SK-N-SH treated with all-trans-retinoic acid at 6 μM for 48 hours (cell line): ENCODE data around the gene IL18.

Source experiments
- ATAC-seq: fragments of 200-7000 bp; cut with Tn5 transposase; 3 replicates; pipeline ENCODE4 v1.9.1; 2020; ENCODE audit warnings: mild to moderate bottlenecking, moderate library complexity
- ARNTL ChIP-seq: fragments of 450-650 bp; formaldehyde crosslinking; IDR thresholded peaks from 2 replicates; pipeline ENCODE4 v1.5.0; 2020; ENCODE audit warnings: low read depth, mild to moderate bottlenecking, moderate library complexity, borderline replicate concordance
- BACH2 ChIP-seq: fragments of 250-450 bp; sonication (Bioruptor Pico); IDR thresholded peaks from 2 replicates; pipeline ENCODE4 v1.9.0; 2021; ENCODE audit warnings: mild to moderate bottlenecking, borderline replicate concordance
- CREB5 ChIP-seq: fragments of 250-450 bp; sonication (Bioruptor Pico); IDR thresholded peaks from 2 replicates; pipeline ENCODE4 v1.5.1; 2020; ENCODE audit warnings: low read depth, mild to moderate bottlenecking, moderate library complexity
- CSDC2 ChIP-seq: fragments of 250-450 bp; sonication (Bioruptor Pico); IDR thresholded peaks from 2 replicates; pipeline ENCODE4 v1.5.0; 2020; ENCODE audit warnings: mild to moderate bottlenecking, moderate library complexity
- ESRRG ChIP-seq: fragments of 250-450 bp; sonication (Bioruptor Pico); IDR thresholded peaks from 2 replicates; pipeline ENCODE4 v1.6.1; 2021; ENCODE audit warnings: mild to moderate bottlenecking
- GLIS3 ChIP-seq: fragments of 250-450 bp; sonication (Bioruptor Pico); IDR thresholded peaks from 2 replicates; pipeline ENCODE4 v1.5.0; 2020; ENCODE audit warnings: mild to moderate bottlenecking, moderate library complexity
- ISL1 ChIP-seq: fragments of 250-450 bp; sonication (Bioruptor Pico); IDR thresholded peaks from 2 replicates; pipeline ENCODE4 v2.1.2; 2022; ENCODE audit warnings: mild to moderate bottlenecking, moderate library complexity
- OSR1 ChIP-seq: fragments of 250-450 bp; sonication (Bioruptor Pico); IDR thresholded peaks from 2 replicates; pipeline ENCODE4 v1.8.0; 2022; ENCODE audit warnings: moderate library complexity, mild to moderate bottlenecking, inconsistent platforms
- PATZ1 ChIP-seq: fragments of 250-450 bp; sonication (Bioruptor Pico); IDR thresholded peaks from 2 replicates; pipeline ENCODE4 v1.8.0; 2020; ENCODE audit warnings: mild to moderate bottlenecking, moderate library complexity, borderline replicate concordance
- POU6F1 ChIP-seq: fragments of 250-450 bp; sonication (Bioruptor Pico); IDR thresholded peaks from 2 replicates; pipeline ENCODE4 v1.8.0; 2021; ENCODE audit warnings: low read depth, mild to moderate bottlenecking, moderate library complexity, borderline replicate concordance
- SNAI2 ChIP-seq: fragments of 250-450 bp; sonication (Bioruptor Pico); IDR thresholded peaks from 2 replicates; pipeline ENCODE4 v1.5.0; 2020; ENCODE audit warnings: mild to moderate bottlenecking, moderate library complexity
- TCF4 ChIP-seq: fragments of 250-450 bp; sonication (Bioruptor Pico); IDR thresholded peaks from 2 replicates; pipeline ENCODE4 v1.8.0; 2021; ENCODE audit warnings: mild to moderate bottlenecking, moderate library complexity, borderline replicate concordance
- ZC3H10 ChIP-seq: fragments of 250-450 bp; sonication (Bioruptor Pico); IDR thresholded peaks from 2 replicates; pipeline ENCODE4 v1.5.1; 2021; ENCODE audit warnings: mild to moderate bottlenecking, moderate library complexity
- ZFP3 ChIP-seq: fragments of 250-450 bp; sonication (Bioruptor Pico); IDR thresholded peaks from 2 replicates; pipeline ENCODE4 v1.5.0; 2020; ENCODE audit warnings: mild to moderate bottlenecking, moderate library complexity
- ZFP30 ChIP-seq: fragments of 450-650 bp; formaldehyde crosslinking; IDR thresholded peaks from 2 replicates; pipeline ENCODE4 v1.5.0; 2022; ENCODE audit warnings: mild to moderate bottlenecking, moderate library complexity
- ZNF565 ChIP-seq: fragments of 450-650 bp; formaldehyde crosslinking; conservative IDR thresholded peaks from 2 replicates; pipeline ENCODE4 v1.5.0; 2020; ENCODE audit warnings: low read depth, mild to moderate bottlenecking, moderate library complexity
- ZNF8 ChIP-seq: fragments of 450-650 bp; formaldehyde crosslinking; IDR thresholded peaks from 2 replicates; pipeline ENCODE4 v1.5.0; 2020; ENCODE audit warnings: mild to moderate bottlenecking, moderate library complexity

The IL18 gene

GRCh38 chr11:112128483-112129121 lies 35.3 kb downstream of the IL18 start:
- TF ChIP-seq PATZ1 (peak; percentile 61; the same call in 1 of the 2 replicates), POU6F1 (CRISPR knock-in tag) (no peak), SNAI2 (CRISPR knock-in tag) (no peak), ZNF8 (CRISPR knock-in tag) (no peak), ISL1 (CRISPR knock-in tag) (peak; percentile 85), CSDC2 (CRISPR knock-in tag) (no peak), ZFP3 (0 out of 2 replicates have a peak, but pooled peaks have one; percentile 3)
- ATAC-seq, result peak; percentile 96

- TF ChIP-seq PATZ1 (no peak), POU6F1 (CRISPR knock-in tag) (no peak), CREB5 (CRISPR knock-in tag) (no peak), ISL1 (CRISPR knock-in tag) (no peak), ZC3H10 (no peak), ARNTL (CRISPR knock-in tag) (no peak), ZNF8 (CRISPR knock-in tag) (no peak), GLIS3 (CRISPR knock-in tag) (no peak), OSR1 (CRISPR knock-in tag) (no peak), BACH2 (no peak), ESRRG (CRISPR knock-in tag) (no peak), TCF4 (no peak), ZFP30 (CRISPR knock-in tag) (no peak), SNAI2 (CRISPR knock-in tag) (no peak)
- no peak for ATAC-seq
These were observed 36.8 kb downstream of the IL18 start for GRCh38 chr11:112127056-112127455.

GRCh38 chr11:112123129-112123528 lies 40.8 kb downstream of the IL18 start:
- TF ChIP-seq ISL1 (CRISPR knock-in tag), result peak; percentile 36; the same call in 1 of the 2 replicates
- TF ChIP-seq ESRRG (CRISPR knock-in tag), result no peak
- no peak for TF ChIP-seq CSDC2 (CRISPR knock-in tag)
- no peak for TF ChIP-seq POU6F1 (CRISPR knock-in tag)
- TF ChIP-seq ZNF565 (CRISPR knock-in tag), result no peak
- no peak for TF ChIP-seq OSR1 (CRISPR knock-in tag)
- TF ChIP-seq TCF4, result no peak
- TF ChIP-seq CREB5 (CRISPR knock-in tag), result no peak
- ATAC-seq, result no peak
